PC-3 (cell line): Measurements from ENCODE around the gene PRF1. TPM values are rescaled to one million over a fixed set of nuclear protein-coding genes. Genes with fewer than 3 reads are reported as not detected.

ENCODE experiments used
- ATAC-seq: fragments of 200-7000 bp; cut with Tn5 transposase; 2 replicates; pipeline ENCODE4 v1.9.1; 2020; ENCODE audit warnings: mild to moderate bottlenecking, moderate library complexity
- BruUV-seq: library from RNA; stranded (reverse); fragments of 400-500 nt; replicated peaks from 2 replicates; lab custom pipeline; 2021; lab: Mats Ljungman, UMichigan
- CTCF ChIA-PET: fragments of 300-600 bp; sonication (Branson Sonifier 250); formaldehyde crosslinking; loops from one replicate; lab custom pipeline; 2022; ENCODE audit warnings: antibody characterized with exemption; lab: Charles Lee
- POLR2A ChIA-PET: fragments of 300-600 bp; sonication (Branson Sonifier 250); formaldehyde crosslinking; loops from one replicate; lab custom pipeline; 2022; ENCODE audit warnings: antibody characterized with exemption; ENCODE audit not compliant: unreplicated experiment; lab: Charles Lee
- DNase-seq: peaks from one replicate; pipeline ENCODE4 v3.0.0-alpha.2; 2015
- H2AFZ ChIP-seq: fragments of 300-600 bp; sonication (generic); 2 replicates; pipeline ENCODE4 v1.6.0; 2016; ENCODE audit warnings: antibody characterized with exemption, low read length
- H3F3A ChIP-seq: fragments of 300-600 bp; sonication (generic); one replicate; pipeline ENCODE4 v1.6.0; 2017; ENCODE audit warnings: antibody characterized with exemption, low read length, control low read depth, mild to moderate bottlenecking; ENCODE audit not compliant: unreplicated experiment
- H3K27ac ChIP-seq: fragments of 300-600 bp; sonication (generic); 2 replicates; pipeline ENCODE4 v1.5.1; 2016; ENCODE audit warnings: mild to moderate bottlenecking, low read length
- H3K27me3 ChIP-seq: fragments of 300-600 bp; sonication (generic); 2 replicates; pipeline ENCODE4 v1.6.1; 2016; ENCODE audit warnings: low read length, mixed read lengths
- H3K36me3 ChIP-seq: fragments of 300-600 bp; sonication (generic); 2 replicates; pipeline ENCODE4 v1.6.1; 2016; ENCODE audit warnings: low read depth, mixed run types, low read length, mixed read lengths
- H3K4me1 ChIP-seq: fragments of 300-600 bp; sonication (generic); 2 replicates; pipeline ENCODE4 v1.5.1; 2016; ENCODE audit warnings: low read length; ENCODE audit not compliant: insufficient read depth
- H3K4me2 ChIP-seq: fragments of 300-600 bp; sonication (generic); 2 replicates; pipeline ENCODE4 v1.6.0; 2016; ENCODE audit warnings: low read length
- H3K4me3 ChIP-seq: fragments of 300-600 bp; sonication (generic); 2 replicates; pipeline ENCODE4 v1.5.1; 2016; ENCODE audit warnings: mild to moderate bottlenecking, low read length, mixed read lengths
- H3K79me2 ChIP-seq: fragments of 300-600 bp; sonication (generic); 2 replicates; pipeline ENCODE4 v1.6.1; 2017; ENCODE audit warnings: low read length, mixed read lengths
- H3K9ac ChIP-seq: fragments of 300-600 bp; sonication (generic); 2 replicates; pipeline ENCODE4 v1.6.0; 2016; ENCODE audit warnings: mild to moderate bottlenecking, low read length
- H3K9me2 ChIP-seq: fragments of 300-600 bp; sonication (generic); replicated peaks from 2 replicates; pipeline ENCODE4 v1.6.1; 2016; ENCODE audit warnings: mixed run types, low read length, mixed read lengths
- H3K9me3 ChIP-seq: fragments of 300-600 bp; sonication (generic); 2 replicates; pipeline ENCODE4 v1.6.1; 2016; ENCODE audit warnings: low read length, mixed read lengths
- H4K20me1 ChIP-seq: fragments of 300-600 bp; sonication (generic); 2 replicates; pipeline ENCODE4 v1.6.1; 2016; ENCODE audit warnings: low read length, mixed read lengths
- EZH2 ChIP-seq: fragments of 300-600 bp; sonication (generic); IDR thresholded peaks from one replicate; pipeline ENCODE4 v1.6.1; 2017; ENCODE audit warnings: antibody characterized with exemption, mild to moderate bottlenecking, low read length; ENCODE audit not compliant: unreplicated experiment
- EZH2phosphoT487 ChIP-seq: fragments of 300-600 bp; sonication (generic); IDR thresholded peaks from 2 replicates; pipeline ENCODE4 v1.6.1; 2018; ENCODE audit warnings: mild to moderate bottlenecking, antibody characterized with exemption, low read length, borderline replicate concordance
- intact Hi-C: fragments of 100-400 bp; cut with micrococcal nuclease; formaldehyde crosslinking; loops from 2 replicates; pipeline ENCODE4 v1.9.0; 2023
- total RNA-seq: library from RNA; depleted of rRNA; stranded (reverse); fragments of >200 nt; gene quantifications from 2 replicates; pipeline ENCODE4 v1.2.3, GENCODE V29; 2014
- TF ChIP-seq, protein P1 (sequence below): fragments of 300-600 bp; sonication (generic); conservative IDR thresholded peaks from 2 replicates; pipeline ENCODE4 v1.5.1; 2017; ENCODE audit warnings: antibody characterized with exemption, low read depth, mild to moderate bottlenecking, low read length

Gene PRF1
- total RNA-seq, 1 experiment from 2014 or later = not detected

DNA sequence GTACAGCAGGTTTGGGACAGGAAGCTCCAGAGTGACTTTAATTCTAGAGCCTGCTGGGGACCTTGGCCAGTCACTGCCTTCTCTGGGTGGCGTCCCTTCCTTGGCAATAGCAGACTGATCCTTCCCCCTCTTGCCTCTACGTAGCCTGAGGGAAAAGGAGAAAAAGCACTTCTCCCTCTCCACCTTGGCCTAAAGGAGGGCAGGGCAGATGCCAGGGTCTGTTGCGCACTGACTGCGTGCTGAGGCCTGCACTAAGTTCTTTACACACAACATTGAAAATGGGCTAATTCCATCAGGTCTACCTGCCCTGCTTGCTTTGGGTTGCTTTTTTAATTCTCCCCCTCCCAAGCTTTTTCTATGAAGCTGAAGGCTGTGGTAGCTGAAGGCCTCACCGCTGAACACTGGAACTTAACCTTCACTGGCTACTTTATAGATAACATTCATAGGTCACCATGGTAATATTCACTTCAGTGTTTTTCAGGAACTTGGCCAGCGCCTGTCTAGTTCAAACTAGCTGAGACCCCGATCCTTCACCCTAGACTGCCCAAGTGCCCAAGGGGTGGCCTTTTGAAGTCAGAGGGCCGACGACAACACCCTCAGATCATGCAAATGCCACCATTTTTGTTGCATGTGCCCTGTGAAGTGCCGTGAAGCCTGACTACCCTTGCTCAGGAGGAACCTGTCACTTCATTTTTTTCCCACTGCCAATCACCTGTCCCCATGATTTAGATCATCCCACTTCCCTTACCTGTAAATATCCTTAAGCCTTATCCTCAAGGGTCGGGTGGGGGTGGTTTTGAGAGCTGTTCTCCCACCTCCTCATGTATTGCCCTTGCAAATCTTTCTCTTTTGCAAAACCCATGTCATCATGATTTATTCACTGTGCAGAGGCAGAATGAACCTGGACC is 28.7 kb downstream of the PRF1 start:
- BruUV-seq = no TSS peak
- TF ChIP-seq, protein P1, sequence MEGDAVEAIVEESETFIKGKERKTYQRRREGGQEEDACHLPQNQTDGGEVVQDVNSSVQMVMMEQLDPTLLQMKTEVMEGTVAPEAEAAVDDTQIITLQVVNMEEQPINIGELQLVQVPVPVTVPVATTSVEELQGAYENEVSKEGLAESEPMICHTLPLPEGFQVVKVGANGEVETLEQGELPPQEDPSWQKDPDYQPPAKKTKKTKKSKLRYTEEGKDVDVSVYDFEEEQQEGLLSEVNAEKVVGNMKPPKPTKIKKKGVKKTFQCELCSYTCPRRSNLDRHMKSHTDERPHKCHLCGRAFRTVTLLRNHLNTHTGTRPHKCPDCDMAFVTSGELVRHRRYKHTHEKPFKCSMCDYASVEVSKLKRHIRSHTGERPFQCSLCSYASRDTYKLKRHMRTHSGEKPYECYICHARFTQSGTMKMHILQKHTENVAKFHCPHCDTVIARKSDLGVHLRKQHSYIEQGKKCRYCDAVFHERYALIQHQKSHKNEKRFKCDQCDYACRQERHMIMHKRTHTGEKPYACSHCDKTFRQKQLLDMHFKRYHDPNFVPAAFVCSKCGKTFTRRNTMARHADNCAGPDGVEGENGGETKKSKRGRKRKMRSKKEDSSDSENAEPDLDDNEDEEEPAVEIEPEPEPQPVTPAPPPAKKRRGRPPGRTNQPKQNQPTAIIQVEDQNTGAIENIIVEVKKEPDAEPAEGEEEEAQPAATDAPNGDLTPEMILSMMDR = no peak
- TF ChIP-seq EZH2 = no peak
- no peak for TF ChIP-seq EZH2phosphoT487
- Histone ChIP-seq H2AFZ (no peak overlapping the region), H3K36me3 (no peaks in the 10 kb centered on the region), H4K20me1 (no peaks in the 10 kb centered on the region), H3K4me2 (no peak overlapping the region), H3F3A (peaks cover 5% of the 10 kb centered on the region), H3K4me3 (no peak overlapping the region), H3K27ac (no peak overlapping the region), H3K9me3 (no peaks in the 10 kb centered on the region), H3K79me2 (no peaks in the 10 kb centered on the region), H3K27me3 (no peaks in the 10 kb centered on the region), H3K9me2 (no peaks in the 10 kb centered on the region), H3K9ac (no peak overlapping the region), H3K4me1 (peaks cover 33% of the 10 kb centered on the region)
- POLR2A ChIA-PET = no interaction called here
- intact Hi-C loops = no loop called here
- no peak for DNase-seq
- ATAC-seq = no peak
- CTCF ChIA-PET = no interaction called here

DNA sequence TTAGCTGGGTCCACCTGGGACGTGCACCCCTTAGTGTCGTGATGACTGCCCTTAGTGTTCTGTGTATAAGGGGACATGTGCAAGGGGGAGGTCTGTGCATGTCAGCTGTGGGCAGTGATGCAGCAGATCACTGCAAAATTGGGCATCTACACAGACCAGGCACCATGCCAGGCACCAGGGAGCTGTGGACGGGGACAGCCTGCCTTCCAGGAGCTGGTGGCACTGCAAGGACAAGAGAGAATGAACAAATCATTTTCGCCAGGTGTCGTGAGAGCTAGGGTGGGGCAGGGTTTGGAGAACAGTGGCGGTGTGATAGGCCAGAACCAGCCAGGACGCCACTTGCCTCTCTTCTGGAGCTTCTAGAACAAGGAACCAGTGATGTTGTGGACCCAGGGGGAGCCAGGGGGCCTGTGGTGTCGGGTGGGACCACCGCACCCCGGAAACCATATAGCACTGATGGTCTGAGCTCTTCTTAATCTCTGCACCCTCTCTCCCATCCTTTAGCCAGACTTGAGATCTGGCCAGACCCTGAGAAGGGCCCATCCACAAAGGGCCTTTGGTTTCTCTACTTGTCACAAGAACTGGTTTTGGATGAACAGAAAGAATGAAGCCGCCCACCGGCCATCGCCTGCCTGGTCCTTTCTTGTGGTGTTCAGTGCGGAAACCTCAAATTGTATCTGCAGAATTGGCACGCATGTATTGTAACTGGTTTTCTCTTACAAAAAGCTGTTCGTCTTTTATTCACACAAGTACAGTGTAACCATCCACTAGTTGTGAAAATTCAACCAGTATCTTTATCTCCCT is 30.7 kb downstream of the PRF1 start:
- POLR2A ChIA-PET = no interaction called here

More for the DNA sequence above, 30.7 kb downstream of the PRF1 start:
- H3K9ac ChIP-seq = no peak overlapping the region
- no peaks in the 10 kb centered on the region for H3K79me2 ChIP-seq
- H3K36me3 ChIP-seq = no peaks in the 10 kb centered on the region
- no peak for TF ChIP-seq EZH2phosphoT487
- no peak for TF ChIP-seq EZH2
- TF ChIP-seq, protein P1 = no peak
- no peaks in the 10 kb centered on the region for H3F3A ChIP-seq
- H4K20me1 ChIP-seq = no peaks in the 10 kb centered on the region
- BruUV-seq = no TSS peak
- H2AFZ ChIP-seq = no peak overlapping the region
- H3K4me1 ChIP-seq = peaks cover 15% of the 10 kb centered on the region
- intact Hi-C loops = no loop called here
- H3K4me2 ChIP-seq = no peak overlapping the region
- DNase-seq = no peak
- no peaks in the 10 kb centered on the region for H3K9me3 ChIP-seq
- H3K4me3 ChIP-seq = no peak overlapping the region
- ATAC-seq = no peak
- no peaks in the 10 kb centered on the region for H3K9me2 ChIP-seq
- H3K27me3 ChIP-seq = no peaks in the 10 kb centered on the region
- H3K27ac ChIP-seq = no peak overlapping the region
- CTCF ChIA-PET = no interaction called here
